H9 (cell line): ENCODE results near the gene PPP1R12B. TPM values are rescaled to one million over a fixed set of nuclear protein-coding genes. Genes with fewer than 3 reads are reported as not detected.
A peak's percentile ranks its signal among the peaks of the same experiment; 100 is the strongest.
"Not testable (repeated sequence)": the region's sequence is repeated elsewhere in the genome, so short reads cannot be mapped to it uniquely, and the experiment has no call there.

Source experiments
- DNase-seq: peaks from one replicate; pipeline ENCODE4 v3.0.0-alpha.2; 2017
- H2AFZ ChIP-seq: one replicate; pipeline ENCODE4 v1.6.1; 2013; ENCODE audit warnings: mild to moderate bottlenecking, low read length, control low read depth, moderate library complexity
- H2AK5ac ChIP-seq: 2 replicates; pipeline ENCODE4 v1.6.1; 2013; ENCODE audit warnings: low read length, control low read depth, mixed read lengths; ENCODE audit not compliant: insufficient read length
- H2BK120ac ChIP-seq: one replicate; pipeline ENCODE4 v1.6.1; 2013; ENCODE audit warnings: low read depth, mild to moderate bottlenecking, low read length, control low read depth, inconsistent platforms; ENCODE audit not compliant: poor library complexity, severe bottlenecking
- H2BK12ac ChIP-seq: 2 replicates; pipeline ENCODE4 v1.6.1; 2013; ENCODE audit warnings: low read length, control low read depth, mixed read lengths, low read depth; ENCODE audit not compliant: insufficient read length
- H2BK15ac ChIP-seq: 2 replicates; pipeline ENCODE4 v1.6.1; 2013; ENCODE audit warnings: low read depth, low read length, control low read depth
- H2BK20ac ChIP-seq: one replicate; pipeline ENCODE4 v1.6.1; 2013; ENCODE audit warnings: low read depth, mild to moderate bottlenecking, low read length, control low read depth, inconsistent platforms; ENCODE audit not compliant: poor library complexity, severe bottlenecking
- H2BK5ac ChIP-seq: 2 replicates; pipeline ENCODE4 v1.6.1; 2013; ENCODE audit warnings: low read length, control low read depth, mixed read lengths; ENCODE audit not compliant: insufficient read length
- H3K14ac ChIP-seq: 2 replicates; pipeline ENCODE4 v1.6.1; 2013; ENCODE audit warnings: low read length, control low read depth; ENCODE audit not compliant: insufficient read depth
- H3K18ac ChIP-seq: 2 replicates; pipeline ENCODE4 v1.6.1; 2013; ENCODE audit warnings: low read depth, mild to moderate bottlenecking, mixed read lengths, low read length, control low read depth; ENCODE audit not compliant: insufficient read length
- H3K23ac ChIP-seq: 2 replicates; pipeline ENCODE4 v1.6.1; 2013; ENCODE audit warnings: low read length, control low read depth, mixed read lengths, low read depth; ENCODE audit not compliant: insufficient read length
- H3K23me2 ChIP-seq: 2 replicates; pipeline ENCODE4 v1.6.1; 2013; ENCODE audit warnings: low read depth, mild to moderate bottlenecking, mixed read lengths, low read length, control low read depth; ENCODE audit not compliant: insufficient read length, poor library complexity, severe bottlenecking
- H3K27ac ChIP-seq: 2 replicates; pipeline ENCODE4 v1.5.1; 2013; ENCODE audit warnings: low read length, control low read depth, mixed read lengths, low read depth; ENCODE audit not compliant: insufficient read length
- H3K27me3 ChIP-seq: 2 replicates; pipeline ENCODE4 v1.6.1; 2013; ENCODE audit warnings: low read length, control low read depth, inconsistent platforms; ENCODE audit not compliant: insufficient read depth
- H3K4ac ChIP-seq: 2 replicates; pipeline ENCODE4 v1.6.1; 2013; ENCODE audit warnings: low read depth, mild to moderate bottlenecking, control low read depth, inconsistent platforms, low read length, moderate library complexity
- H3K4me1 ChIP-seq: 2 replicates; pipeline ENCODE4 v1.6.1; 2013; ENCODE audit warnings: low read length, control low read depth, inconsistent platforms; ENCODE audit not compliant: insufficient read depth
- H3K4me2 ChIP-seq: 2 replicates; pipeline ENCODE4 v1.6.1; 2013; ENCODE audit warnings: low read length, control low read depth, mixed read lengths; ENCODE audit not compliant: insufficient read length, insufficient read depth
- H3K56ac ChIP-seq: 2 replicates; pipeline ENCODE4 v1.6.1; 2013; ENCODE audit warnings: low read depth, mild to moderate bottlenecking, mixed read lengths, low read length, control low read depth; ENCODE audit not compliant: insufficient read length
- H3K79me1 ChIP-seq: 2 replicates; pipeline ENCODE4 v1.6.1; 2013; ENCODE audit warnings: low read depth, mild to moderate bottlenecking, moderate library complexity, low read length, control low read depth, inconsistent platforms; ENCODE audit not compliant: insufficient read depth, poor library complexity, severe bottlenecking
- H3K79me2 ChIP-seq: 2 replicates; pipeline ENCODE4 v1.6.1; 2013; ENCODE audit warnings: low read length, control low read depth, inconsistent platforms; ENCODE audit not compliant: insufficient read depth
- H3K9ac ChIP-seq: 2 replicates; pipeline ENCODE4 v1.6.1; 2013; ENCODE audit warnings: low read length, control low read depth, mixed read lengths; ENCODE audit not compliant: insufficient read length; ENCODE audit errors: extremely low read depth
- H3K9me3 ChIP-seq: one replicate; pipeline ENCODE4 v1.6.1; 2013; ENCODE audit warnings: low read depth, low read length, inconsistent platforms; ENCODE audit not compliant: control insufficient read depth
- H3T11ph ChIP-seq: one replicate; pipeline ENCODE4 v1.6.1; 2013; ENCODE audit warnings: mild to moderate bottlenecking, low read length, control low read depth, inconsistent platforms
- H4K20me1 ChIP-seq: one replicate; pipeline ENCODE4 v1.6.1; 2013; ENCODE audit not compliant: control insufficient read depth, insufficient read length, insufficient read depth
- H4K5ac ChIP-seq: 2 replicates; pipeline ENCODE4 v1.6.1; 2013; ENCODE audit warnings: low read depth, mild to moderate bottlenecking, mixed read lengths, low read length, control low read depth; ENCODE audit not compliant: insufficient read length
- H4K8ac ChIP-seq: replicated peaks from 2 replicates; pipeline ENCODE4 v1.6.1; 2013; ENCODE audit warnings: low read length, control low read depth, mixed read lengths, low read depth; ENCODE audit not compliant: insufficient read length
- H4K91ac ChIP-seq: 2 replicates; pipeline ENCODE4 v1.6.1; 2013; ENCODE audit warnings: low read depth, mild to moderate bottlenecking, moderate library complexity, mixed read lengths, low read length, control low read depth; ENCODE audit not compliant: insufficient read length
- H3K27ac Mint-ChIP-seq, 3 experiments: 2 replicates in 2 of 3; 3 replicates in 1 of 3; pipeline ENCODE4 v1.8.0; 2020 to 2021; ENCODE audit warnings: mixed read lengths in 3 of 3, mild to moderate bottlenecking in 1 of 3, moderate library complexity in 1 of 3
- H3K27me3 Mint-ChIP-seq: 2 replicates; pipeline ENCODE4 v1.8.0; 2021; ENCODE audit warnings: low read depth, mild to moderate bottlenecking, moderate library complexity, mixed read lengths
- H3K36me3 Mint-ChIP-seq, 3 experiments: 2 replicates in 2 of 3; 3 replicates in 1 of 3; pipeline ENCODE4 v1.8.0; 2020 to 2021; ENCODE audit warnings: low read depth in 3 of 3, mixed read lengths in 3 of 3; ENCODE audit not compliant: insufficient read depth in 1 of 3
- H3K4me1 Mint-ChIP-seq, 2 experiments: 2 replicates each; pipeline ENCODE4 v1.8.0; 2020; ENCODE audit warnings: mixed read lengths in 2 of 2
- H3K4me3 Mint-ChIP-seq, 2 experiments: 2 replicates in 1 of 2; 3 replicates in 1 of 2; pipeline ENCODE4 v1.8.0; 2020 to 2021; ENCODE audit warnings: mild to moderate bottlenecking in 2 of 2, mixed read lengths in 2 of 2, moderate library complexity in 1 of 2
- H3K9me3 Mint-ChIP-seq, 2 experiments: 2 replicates in 1 of 2; 3 replicates in 1 of 2; pipeline ENCODE4 v1.8.0; 2020; ENCODE audit warnings: mild to moderate bottlenecking in 2 of 2, mixed read lengths in 2 of 2, moderate library complexity in 1 of 2
- CTCF ChIP-seq: fragments of 200-600 bp; sonication (generic); conservative IDR thresholded peaks from 3 replicates; pipeline ENCODE4 v1.8.0; 2021; ENCODE audit warnings: antibody characterized with exemption, mild to moderate bottlenecking
- WGBS: extraction: QIAGEN DNeasy Blood & Tissue Kit; methylation state at CpG from one replicate; pipeline ENCODE4 v1.1.7; 2013; ENCODE audit warnings: missing lambda C conversion rate, low lambda C conversion rate, mixed read lengths; ENCODE audit not compliant: insufficient read length; ENCODE audit errors: extremely low coverage; 5-methylcytosine and 5-hydroxymethylcytosine counted together
- total RNA-seq: library from RNA; stranded (reverse); gene quantifications from 2 replicates; pipeline ENCODE4 v1.2.1, GENCODE V29; 2021

The PPP1R12B gene
- total RNA-seq, 1 experiment from 2014 or later: 12.9 TPM

GRCh38 chr1:202367271-202367670, 18.8 kb downstream of the PPP1R12B start:
- Mint-ChIP-seq H3K4me3 (no peak overlapping the region), H3K4me1 (peaks cover 22 to 26% of the 10 kb centered on the region in 2 experiments), H3K27ac (no peak overlapping the region), H3K9me3 (no peaks in the 10 kb centered on the region), H3K36me3 (peaks cover 0 to 4% (median 0%) of the 10 kb centered on the region in 3 experiments; a peak in 2 of 7 replicates), H3K27me3 (no peaks in the 10 kb centered on the region)
- Histone ChIP-seq H3K9me3 (no peaks in the 10 kb centered on the region), H3K27ac (no peak overlapping the region), H2BK120ac (no peak overlapping the region), H3K14ac (no peak overlapping the region), H4K5ac (no peak overlapping the region), H2BK5ac (no peak overlapping the region), H4K8ac (no peak overlapping the region), H3K4me1 (no peaks in the 10 kb centered on the region; the same call in 1 of the 2 replicates), H3K79me2 (no peaks in the 10 kb centered on the region), H4K91ac (no peak overlapping the region), H3K4me2 (no peak overlapping the region), H3K4ac (no peak overlapping the region), H4K20me1 (no peaks in the 10 kb centered on the region), H3K56ac (no peak overlapping the region), H3K27me3 (no peaks in the 10 kb centered on the region), H2AFZ (no peak overlapping the region), H2BK12ac (no peak overlapping the region), H3K9ac (no peak overlapping the region), H3K23ac (no peak overlapping the region), H3K23me2 (no peaks in the 10 kb centered on the region), H2BK20ac (no peak overlapping the region), H3K79me1 (no peaks in the 10 kb centered on the region), H3T11ph (no peak overlapping the region), H3K18ac (no peak overlapping the region), H2BK15ac (no peak overlapping the region), H2AK5ac (no peak overlapping the region)
- no CpG with 5 or more reads among the region's 1 CpG for whole genome bisulfite sequencing
- no peak for DNase-seq
- TF ChIP-seq CTCF: no peak

GRCh38 chr1:202370906-202371305, 22.4 kb downstream of the PPP1R12B start:
- H3K14ac ChIP-seq, H3K9ac ChIP-seq, H2BK5ac ChIP-seq, H3T11ph ChIP-seq, H2BK12ac ChIP-seq, H3K27me3 ChIP-seq, H2BK20ac ChIP-seq, H4K91ac ChIP-seq, H3K9me3 ChIP-seq, H3K18ac ChIP-seq, H3K27ac ChIP-seq, H3K23me2 ChIP-seq, H2AFZ ChIP-seq, H3K4ac ChIP-seq, H2AK5ac ChIP-seq, H3K4me1 ChIP-seq, H4K5ac ChIP-seq, H3K79me1 ChIP-seq, H3K56ac ChIP-seq, H3K36me3 Mint-ChIP-seq, H2BK15ac ChIP-seq, H3K79me2 ChIP-seq, H3K23ac ChIP-seq, DNase-seq, H3K27me3 Mint-ChIP-seq, H4K8ac ChIP-seq, H3K4me1 Mint-ChIP-seq, H3K9me3 Mint-ChIP-seq, H3K4me2 ChIP-seq, H4K20me1 ChIP-seq, H3K4me3 Mint-ChIP-seq, H2BK120ac ChIP-seq: not testable (repeated sequence)
- H3K27ac Mint-ChIP-seq: peak overlapping the region in 2 of 3 experiments; percentile 29 to 77; a peak in 1 of 7 replicates
- WGBS: no CpG with 5 or more reads among the region's 4 CpGs
